ENCODE data around the gene UBE2R2. TPM values are rescaled to one million over a fixed set of nuclear protein-coding genes. Genes with fewer than 3 reads are reported as not detected.

Gene UBE2R2
- polyA plus RNA-seq, 3 donors: 30.5 to 50.1 (median 37.2) TPM

- H3K27ac ChIP-seq (ENCODE audit: low read depth in 1 of 2, low read length in 2 of 2): peak overlapping the region in 1 of 2 donors; percentile 14
- H3K27me3 ChIP-seq (ENCODE audit: control insufficient read depth in 2 of 2, insufficient read depth in 2 of 2, low read length in 2 of 2): no peaks in the 10 kb centered on the region
- intact Hi-C loops (cut with micrococcal nuclease): no loop called here
- H3K9ac ChIP-seq (ENCODE audit: insufficient read depth, low read length, poor library complexity, severe bottlenecking): no peak overlapping the region
- no peak overlapping the region for H2AFZ ChIP-seq (ENCODE audit: insufficient read depth, low read depth, low read length, poor library complexity, severe bottlenecking)
- Mint-ChIP-seq H3K4me3 (no peak overlapping the region), H3K4me1 (peaks cover 6% of the 10 kb centered on the region), H3K36me3 (peaks cover 13 to 16% of the 10 kb centered on the region in 2 donors), H3K27ac (peak overlapping the region in 2 of 7 donors; percentile 42 to 43), H3K9me3 (no peaks in the 10 kb centered on the region), H3K27me3 (ENCODE audit: low read depth in 3 of 3) (peaks cover 0 to 2% (median 0%) of the 10 kb centered on the region in 3 donors)
- DNase-seq: no peak
- peaks cover 100% of the 10 kb centered on the region for H4K20me1 ChIP-seq (ENCODE audit: insufficient read depth, low read length)
- H3K9me3 ChIP-seq (replicated peaks in 1 of 2; ENCODE audit: control insufficient read depth in 1 of 2, insufficient read depth in 1 of 2, low read length in 2 of 2): no peaks in the 10 kb centered on the region
- no peak overlapping the region for H3K4me3 ChIP-seq (replicated peaks in 1 of 3; ENCODE audit: low read depth in 2 of 3, low read length in 3 of 3)
- H3K4me1 ChIP-seq (ENCODE audit: control insufficient read depth in 1 of 2, insufficient read depth in 2 of 2, low read length in 2 of 2): peaks cover 0 to 3% of the 10 kb centered on the region in 2 donors
- peaks cover 91% of the 10 kb centered on the region for H3K79me2 ChIP-seq (ENCODE audit: insufficient read depth, low read length)
- TF ChIP-seq CTCF (IDR thresholded peaks at IDR 0.05): no peak
- peaks cover 18 to 36% of the 10 kb centered on the region in 2 donors for H3K36me3 ChIP-seq (replicated peaks in 1 of 2; ENCODE audit: control insufficient read depth in 1 of 2, insufficient read depth in 2 of 2, low read length in 2 of 2)
- no peak overlapping the region for H3K4me2 ChIP-seq (replicated peaks; ENCODE audit: extremely low read depth, low read length, poor library complexity, severe bottlenecking)
- no CpG with 5 or more reads among the region's 5 CpGs for WGBS (ENCODE audit: insufficient coverage)
Measured at GRCh38 chr9:33884856-33885701, 68.1 kb downstream of the UBE2R2 start.

- H3K4me3 Mint-ChIP-seq: no peak overlapping the region
- Histone ChIP-seq H3K36me3 (replicated peaks in 1 of 2; ENCODE audit: control insufficient read depth in 1 of 2, insufficient read depth in 2 of 2, low read length in 2 of 2) (peaks cover 19 to 44% of the 10 kb centered on the region in 2 donors), H3K9me3 (replicated peaks in 1 of 2; ENCODE audit: control insufficient read depth in 1 of 2, insufficient read depth in 1 of 2, low read length in 2 of 2) (no peaks in the 10 kb centered on the region), H3K79me2 (ENCODE audit: insufficient read depth, low read length) (peaks cover 91% of the 10 kb centered on the region), H3K4me2 (replicated peaks; ENCODE audit: extremely low read depth, low read length, poor library complexity, severe bottlenecking) (no peak overlapping the region), H3K27me3 (ENCODE audit: control insufficient read depth in 2 of 2, insufficient read depth in 2 of 2, low read length in 2 of 2) (no peaks in the 10 kb centered on the region), H3K27ac (ENCODE audit: low read depth in 1 of 2, low read length in 2 of 2) (no peak overlapping the region), H3K9ac (ENCODE audit: insufficient read depth, low read length, poor library complexity, severe bottlenecking) (no peak overlapping the region), H2AFZ (ENCODE audit: insufficient read depth, low read depth, low read length, poor library complexity, severe bottlenecking) (no peak overlapping the region), H3K4me1 (ENCODE audit: control insufficient read depth in 1 of 2, insufficient read depth in 2 of 2, low read length in 2 of 2) (no peaks in the 10 kb centered on the region), H4K20me1 (ENCODE audit: insufficient read depth, low read length) (peaks cover 100% of the 10 kb centered on the region), H3K4me3 (replicated peaks in 1 of 3; ENCODE audit: low read depth in 2 of 3, low read length in 3 of 3) (no peak overlapping the region)
- peaks cover 16 to 25% of the 10 kb centered on the region in 2 donors for H3K36me3 Mint-ChIP-seq
- H3K9me3 Mint-ChIP-seq: no peaks in the 10 kb centered on the region
- H3K27ac Mint-ChIP-seq: no peak overlapping the region
- no CpG with 5 or more reads among the region's 2 CpGs for WGBS (ENCODE audit: insufficient coverage)
- no peak for TF ChIP-seq CTCF (IDR thresholded peaks at IDR 0.05)
- intact Hi-C loops (cut with micrococcal nuclease): no loop called here
- no peak for DNase-seq
- H3K4me1 Mint-ChIP-seq: no peaks in the 10 kb centered on the region
- H3K27me3 Mint-ChIP-seq (ENCODE audit: low read depth in 3 of 3): peaks cover 0 to 2% (median 0%) of the 10 kb centered on the region in 3 donors
Measured at GRCh38 chr9:33885948-33886347, 69.0 kb downstream of the UBE2R2 start.

Measured in CD14-positive monocyte (primary cell).